SK-N-SH (cell line): Measurements from ENCODE around the gene MACROD2. TPM values are rescaled to one million over a fixed set of nuclear protein-coding genes. Genes with fewer than 3 reads are reported as not detected.

Experiments used
- CTCF ChIA-PET: fragments of 300-600, 350-600 bp; formaldehyde crosslinking; extraction: SDS; loops from one replicate; lab custom pipeline; 2021; lab: Yijun Ruan, JAX
- POLR2A ChIA-PET: fragments of 350-600 bp; sonication (Branson Sonifier 250); formaldehyde crosslinking; extraction: SDS; loops from one replicate; lab custom pipeline; 2020; ENCODE audit warnings: antibody characterized with exemption, inconsistent platforms; lab: Yijun Ruan, JAX
- DNase-seq: peaks from one replicate; pipeline ENCODE4 v3.0.0; 2012
- H2AFZ ChIP-seq: fragments of 200-600 bp; sonication (generic); 2 replicates; pipeline ENCODE4 v1.8.1; 2016; ENCODE audit warnings: antibody characterized with exemption, mild to moderate bottlenecking, low read depth
- H3F3A ChIP-seq: fragments of 200-600 bp; sonication (generic); replicated peaks from 2 replicates; pipeline ENCODE3; 2016; ENCODE audit warnings: antibody characterized with exemption, mild to moderate bottlenecking; ENCODE audit not compliant: insufficient read depth
- H3K27ac ChIP-seq, 2 experiments: fragments of 200-500 bp in 1 of 2; fragments of 200-600 bp in 1 of 2; sonication (Bioruptor generic) in 1 of 2; sonication (generic), shearing (Covaris generic) in 1 of 2; 2 replicates each; pipeline versions ENCODE4 v1.5.1 to v1.6.1; 2014 to 2016; ENCODE audit warnings: low read depth in 2 of 2, inconsistent platforms in 1 of 2, low read length in 1 of 2, mild to moderate bottlenecking in 1 of 2, mixed read lengths in 1 of 2
- H3K27me3 ChIP-seq: fragments of 200-600 bp; sonication (generic), shearing (Covaris generic); 2 replicates; pipeline ENCODE4 v1.6.1; 2016; ENCODE audit warnings: mixed run types; ENCODE audit not compliant: insufficient read depth
- H3K36me3 ChIP-seq, 2 experiments: fragments of 200-500 bp in 1 of 2; fragments of 200-600 bp in 1 of 2; sonication (Bioruptor generic) in 1 of 2; sonication (generic) in 1 of 2; replicated peaks in 1 of 2; 2 replicates each; pipeline versions ENCODE3 to v1.5.1; 2014 to 2016; ENCODE audit warnings: low read length in 1 of 2, mild to moderate bottlenecking in 1 of 2; ENCODE audit not compliant: insufficient read depth in 2 of 2, control insufficient read depth in 1 of 2
- H3K4me1 ChIP-seq, 2 experiments: fragments of 200-500 bp in 1 of 2; fragments of 200-600 bp in 1 of 2; sonication (Bioruptor generic) in 1 of 2; sonication (generic), shearing (Covaris generic) in 1 of 2; 2 replicates each; pipeline versions ENCODE4 v1.5.1 to v1.6.1; 2014 to 2016; ENCODE audit warnings: low read depth in 1 of 2, low read length in 1 of 2, mixed run types in 1 of 2; ENCODE audit not compliant: insufficient read depth in 2 of 2, control insufficient read depth in 1 of 2
- H3K4me2 ChIP-seq: fragments of 200-600 bp; sonication (generic), shearing (Covaris generic); 2 replicates; pipeline ENCODE4 v1.6.1; 2017; ENCODE audit warnings: mixed run types
- H3K4me3 ChIP-seq, 2 experiments: fragments of 200-500 bp in 1 of 2; fragments of 200-600 bp in 1 of 2; sonication (Bioruptor generic) in 1 of 2; sonication (generic), shearing (Covaris generic) in 1 of 2; 2 replicates each; pipeline versions ENCODE4 v1.5.1 to v1.8.1; 2014 to 2016; ENCODE audit warnings: low read depth in 2 of 2, inconsistent platforms in 1 of 2, low read length in 1 of 2, mild to moderate bottlenecking in 1 of 2, mixed read lengths in 1 of 2, moderate library complexity in 1 of 2
- H3K79me2 ChIP-seq: fragments of 200-600 bp; sonication (generic); 2 replicates; pipeline ENCODE4 v1.8.1; 2017; ENCODE audit warnings: mild to moderate bottlenecking; ENCODE audit not compliant: insufficient read depth
- H3K9ac ChIP-seq: fragments of 200-600 bp; sonication (generic); 2 replicates; pipeline ENCODE4 v1.6.1; 2017; ENCODE audit warnings: mixed run types
- H3K9me2 ChIP-seq: fragments of 200-600 bp; sonication (generic); 2 replicates; pipeline ENCODE4 v1.6.1; 2017; ENCODE audit warnings: mixed run types
- H3K9me3 ChIP-seq: fragments of 200-600 bp; sonication (generic); 2 replicates; pipeline ENCODE4 v1.6.1; 2017; ENCODE audit warnings: mixed run types, mild to moderate bottlenecking, moderate library complexity
- H4K20me1 ChIP-seq: fragments of 200-600 bp; sonication (generic); 2 replicates; pipeline ENCODE4 v1.6.1; 2017; ENCODE audit warnings: mild to moderate bottlenecking, mixed run types; ENCODE audit not compliant: insufficient read depth
- CHD2 ChIP-seq: fragments of 150-350 bp; IDR thresholded peaks from 2 replicates; pipeline ENCODE4 v1.6.1; 2018; ENCODE audit warnings: low read length; ENCODE audit not compliant: partially characterized antibody
- CTCF ChIP-seq: fragments of 200-600 bp; sonication (generic); IDR thresholded peaks from 2 replicates; pipeline ENCODE4 v1.6.1; 2017; ENCODE audit warnings: antibody characterized with exemption, mild to moderate bottlenecking, moderate library complexity
- EP300 ChIP-seq, 2 experiments: IDR thresholded peaks; 2 replicates each; pipeline versions ENCODE4 v1.4.0 to v1.6.1; 2012; ENCODE audit warnings: borderline replicate concordance in 1 of 2, low read depth in 1 of 2, low read length in 1 of 2
- FOXJ3 ChIP-seq: sonication (generic); formaldehyde crosslinking; IDR thresholded peaks from 2 replicates; pipeline ENCODE4 v1.5.1; 2020; ENCODE audit warnings: mild to moderate bottlenecking, missing genetic modification reagents
- FOXM1 ChIP-seq: IDR thresholded peaks from 2 replicates; pipeline ENCODE4 v1.4.0; 2012; ENCODE audit warnings: low read depth, mild to moderate bottlenecking
- IRF3 ChIP-seq: fragments of 150-350 bp; IDR thresholded peaks from 2 replicates; pipeline ENCODE4 v1.6.1; 2016; ENCODE audit warnings: mild to moderate bottlenecking, low read depth, low read length
- JUND ChIP-seq: IDR thresholded peaks from 2 replicates; pipeline ENCODE4 v1.4.0; 2012
- NFIC ChIP-seq: IDR thresholded peaks from 2 replicates; pipeline ENCODE4 v1.4.0; 2012; ENCODE audit warnings: borderline replicate concordance
- NRF1 ChIP-seq: IDR thresholded peaks from 2 replicates; pipeline ENCODE4 v1.6.1; 2012; ENCODE audit warnings: low read depth, mild to moderate bottlenecking, low read length
- REST ChIP-seq: IDR thresholded peaks from 2 replicates; pipeline ENCODE4 v1.6.1; 2012; ENCODE audit warnings: mild to moderate bottlenecking, low read depth, low read length, moderate library complexity
- RFX5 ChIP-seq: IDR thresholded peaks from 2 replicates; pipeline ENCODE4 v1.6.1; 2012; ENCODE audit warnings: mild to moderate bottlenecking, improper control_type of control experiment, low read length
- RXRA ChIP-seq: IDR thresholded peaks from 2 replicates; pipeline ENCODE4 v1.4.0; 2012; ENCODE audit warnings: low read depth, mild to moderate bottlenecking, borderline replicate concordance
- SMC3 ChIP-seq: IDR thresholded peaks from 2 replicates; pipeline ENCODE4 v1.6.1; 2012; ENCODE audit warnings: low read depth, low read length, improper control_type of control experiment
- TCF12 ChIP-seq: IDR thresholded peaks from 2 replicates; pipeline ENCODE4 v1.4.0; 2012
- TEAD4 ChIP-seq: IDR thresholded peaks from 2 replicates; pipeline ENCODE4 v1.4.0; 2012; ENCODE audit warnings: mild to moderate bottlenecking, borderline replicate concordance; ENCODE audit not compliant: insufficient read depth
- USF1 ChIP-seq: IDR thresholded peaks from 2 replicates; pipeline ENCODE4 v1.4.0; 2012; ENCODE audit warnings: low read depth, borderline replicate concordance
- WGBS: methylation state at CpG from one replicate; pipeline ENCODE4 v1.1.6; 2017; ENCODE audit warnings: low lambda C conversion rate; 5-methylcytosine and 5-hydroxymethylcytosine counted together
- polyA plus RNA-seq, 3 experiments: library from polyadenylated mRNA; depleted of rRNA; stranded (reverse); fragments of >200 nt; gene quantifications; 2 replicates each; pipeline ENCODE4 v1.2.3, GENCODE V29; 2012

Gene MACROD2
- polyA plus RNA-seq, 1 of the 3 experiments (the other 2 are of a cell fraction) = 0.33 TPM

GRCh38 chr20:15610787-15611186 lies 1615.5 kb downstream of the MACROD2 start:
- ChIA-PET POLR2A (no interaction called here), CTCF (no interaction called here)
- Histone ChIP-seq H3K4me3 (no peak overlapping the region), H3F3A (no peaks in the 10 kb centered on the region), H3K36me3 (no peaks in the 10 kb centered on the region), H3K27ac (no peak overlapping the region), H3K27me3 (no peaks in the 10 kb centered on the region), H2AFZ (no peak overlapping the region), H3K9me3 (no peaks in the 10 kb centered on the region), H4K20me1 (no peaks in the 10 kb centered on the region), H3K4me1 (peaks cover 0 to 14% of the 10 kb centered on the region in 2 experiments; a peak in 2 of 4 replicates), H3K9me2 (no peaks in the 10 kb centered on the region), H3K9ac (no peak overlapping the region), H3K79me2 (no peaks in the 10 kb centered on the region), H3K4me2 (no peak overlapping the region)
- 18% methylated on average over 2 of the region's 2 CpGs for WGBS
- no peak for DNase-seq
- TF ChIP-seq NRF1 = no peak
- no peak for TF ChIP-seq FOXM1
- no peak for TF ChIP-seq TEAD4
- no peak for TF ChIP-seq CHD2
- TF ChIP-seq IRF3 = no peak
- no peak for TF ChIP-seq JUND
- TF ChIP-seq NFIC = no peak
- TF ChIP-seq FOXJ3 (CRISPR knock-in tag) = no peak
- no peak for TF ChIP-seq REST
- TF ChIP-seq RXRA = no peak
- TF ChIP-seq USF1 = no peak
- TF ChIP-seq RFX5 = no peak
- no peak for TF ChIP-seq EP300 (IDR thresholded peaks at IDR 0.05; ENCODE audit: borderline replicate concordance in 1 of 2, low read depth in 1 of 2, low read length in 1 of 2)
- no peak for TF ChIP-seq SMC3
- no peak for TF ChIP-seq CTCF
- no peak for TF ChIP-seq TCF12
